ENCODE measurements around the gene CAPN12. TPM values are rescaled to one million over a fixed set of nuclear protein-coding genes. Genes with fewer than 3 reads are reported as not detected.

Gene CAPN12
- total and polyA plus RNA-seq, 2 donors = 1.6 to 6.5 TPM

GRCh38 chr19:38723990-38724854 is 20.1 kb downstream of the CAPN12 start:
- 98% methylated on average over 42 of the region's 42 CpGs for WGBS
- H3K9me3 ChIP-seq (ENCODE audit: control insufficient read depth in 2 of 2, insufficient read depth in 1 of 2, low read length in 1 of 2) = no peaks in the 10 kb centered on the region
- no peaks in the 10 kb centered on the region for H3K27me3 ChIP-seq (ENCODE audit: control insufficient read depth in 2 of 2, insufficient read depth in 1 of 2, low read length in 1 of 2)
- H3K4me3 ChIP-seq (ENCODE audit: low read length in 2 of 2) = no peak overlapping the region
- H3K36me3 ChIP-seq (ENCODE audit: control insufficient read depth in 2 of 2, insufficient read depth in 2 of 2, low read length in 1 of 2) = peaks cover 34 to 56% of the 10 kb centered on the region in 2 donors
- H3K27ac ChIP-seq (ENCODE audit: low read depth in 1 of 2, low read length in 1 of 2) = no peak overlapping the region
- DNase-seq (ENCODE audit: low read depth in 6 of 9, low spot score in 9 of 9) = no peak
- no peaks in the 10 kb centered on the region for H3K4me1 ChIP-seq (ENCODE audit: control insufficient read depth in 2 of 2, insufficient read depth in 2 of 2, low read length in 2 of 2)

GRCh38 chr19:38723606-38723965 is 20.7 kb downstream of the CAPN12 start:
- Histone ChIP-seq H3K4me1 (ENCODE audit: control insufficient read depth in 2 of 2, insufficient read depth in 2 of 2, low read length in 2 of 2) (no peaks in the 10 kb centered on the region), H3K9me3 (ENCODE audit: control insufficient read depth in 2 of 2, insufficient read depth in 1 of 2, low read length in 1 of 2) (no peaks in the 10 kb centered on the region), H3K27ac (ENCODE audit: low read depth in 1 of 2, low read length in 1 of 2) (no peak overlapping the region), H3K4me3 (ENCODE audit: low read length in 2 of 2) (no peak overlapping the region), H3K27me3 (ENCODE audit: control insufficient read depth in 2 of 2, insufficient read depth in 1 of 2, low read length in 1 of 2) (no peaks in the 10 kb centered on the region), H3K36me3 (ENCODE audit: control insufficient read depth in 2 of 2, insufficient read depth in 2 of 2, low read length in 1 of 2) (peaks cover 34 to 52% of the 10 kb centered on the region in 2 donors)
- WGBS = 94% methylated on average over 11 of the region's 11 CpGs
- DNase-seq (ENCODE audit: low read depth in 6 of 9, low spot score in 9 of 9) = no peak

GRCh38 chr19:38722947-38723605 is 21.2 kb downstream of the CAPN12 start:
- H3K4me1 ChIP-seq (ENCODE audit: control insufficient read depth in 2 of 2, insufficient read depth in 2 of 2, low read length in 2 of 2) = no peaks in the 10 kb centered on the region
- H3K4me3 ChIP-seq (ENCODE audit: low read length in 2 of 2) = no peak overlapping the region
- no peak overlapping the region for H3K27ac ChIP-seq (ENCODE audit: low read depth in 1 of 2, low read length in 1 of 2)
- H3K36me3 ChIP-seq (ENCODE audit: control insufficient read depth in 2 of 2, insufficient read depth in 2 of 2, low read length in 1 of 2) = peaks cover 34 to 52% of the 10 kb centered on the region in 2 donors
- 97% methylated on average over 10 of the region's 10 CpGs for WGBS
- DNase-seq (ENCODE audit: low read depth in 6 of 9, low spot score in 9 of 9) = no peak
- H3K9me3 ChIP-seq (ENCODE audit: control insufficient read depth in 2 of 2, insufficient read depth in 1 of 2, low read length in 1 of 2) = no peaks in the 10 kb centered on the region
- H3K27me3 ChIP-seq (ENCODE audit: control insufficient read depth in 2 of 2, insufficient read depth in 1 of 2, low read length in 1 of 2) = no peaks in the 10 kb centered on the region

DNA sequence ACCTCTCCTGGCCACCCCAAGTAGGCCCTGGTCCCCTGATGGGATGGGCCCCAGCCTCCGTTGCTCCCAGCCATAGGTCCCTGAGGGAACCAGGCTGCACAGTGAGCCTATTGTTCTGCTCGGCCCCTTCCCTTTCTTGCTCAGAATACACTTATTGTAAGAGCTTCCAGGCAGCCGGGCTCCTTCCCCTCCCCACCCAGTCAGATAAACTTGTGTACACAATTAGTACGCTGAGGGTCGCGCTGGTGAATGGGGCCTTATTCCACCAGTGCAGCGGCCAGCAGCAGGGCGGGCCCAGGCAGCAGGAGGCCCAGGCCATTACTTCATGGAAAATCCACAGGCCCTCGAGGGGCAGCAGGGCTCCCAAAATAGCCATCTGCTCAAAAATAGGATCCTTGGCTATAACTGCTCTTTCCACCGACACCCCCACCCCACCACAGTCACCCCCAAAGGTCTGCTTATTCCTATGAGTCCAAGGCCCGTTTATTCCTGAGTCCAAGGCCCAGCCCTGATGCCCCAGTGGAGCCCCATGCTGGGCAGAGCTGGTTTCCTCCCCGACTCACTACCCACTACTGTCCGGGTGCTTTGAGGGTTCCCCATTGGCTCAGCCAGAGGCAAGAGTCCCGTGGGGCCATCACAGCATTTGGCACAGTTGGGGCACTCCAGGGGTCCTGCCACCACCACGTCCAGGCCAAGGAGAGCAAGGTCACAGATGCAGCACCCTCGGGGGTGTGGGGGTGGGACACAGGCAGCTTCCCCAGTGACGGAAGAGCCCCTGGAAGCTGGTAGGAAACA is 22.1 kb downstream of the CAPN12 start:
- peaks cover 33 to 51% of the 10 kb centered on the region in 2 donors for H3K36me3 ChIP-seq (ENCODE audit: control insufficient read depth in 2 of 2, insufficient read depth in 2 of 2, low read length in 1 of 2)
- WGBS = 95% methylated on average over 17 of the region's 17 CpGs
- no peak for DNase-seq (ENCODE audit: low read depth in 6 of 9, low spot score in 9 of 9)
- H3K27me3 ChIP-seq (ENCODE audit: control insufficient read depth in 2 of 2, insufficient read depth in 1 of 2, low read length in 1 of 2) = no peaks in the 10 kb centered on the region
- H3K27ac ChIP-seq (ENCODE audit: low read depth in 1 of 2, low read length in 1 of 2) = peak overlapping the region in 1 of 2 donors; percentile 51
- no peak overlapping the region for H3K4me3 ChIP-seq (ENCODE audit: low read length in 2 of 2)
- H3K4me1 ChIP-seq (ENCODE audit: control insufficient read depth in 2 of 2, insufficient read depth in 2 of 2, low read length in 2 of 2) = no peaks in the 10 kb centered on the region
- H3K9me3 ChIP-seq (ENCODE audit: control insufficient read depth in 2 of 2, insufficient read depth in 1 of 2, low read length in 1 of 2) = no peaks in the 10 kb centered on the region

DNA sequence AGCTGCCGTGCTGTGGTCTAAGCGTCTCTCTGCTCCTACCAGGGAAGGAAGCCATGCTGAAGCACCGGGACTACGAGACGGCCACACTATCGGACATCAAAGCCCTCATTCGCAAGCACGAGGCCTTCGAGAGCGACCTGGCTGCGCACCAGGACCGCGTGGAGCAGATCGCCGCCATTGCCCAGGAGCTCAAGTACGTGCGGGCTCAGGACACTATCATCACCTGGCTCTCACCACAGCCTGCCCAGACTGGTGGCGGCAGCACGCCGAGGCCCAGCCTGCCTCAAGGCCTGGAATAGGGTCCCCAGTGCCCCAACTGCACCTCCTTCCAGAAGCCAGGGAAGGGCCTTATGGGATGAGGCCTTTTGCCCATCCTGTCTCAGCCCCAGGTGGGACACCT is 22.8 kb downstream of the CAPN12 start:
- Histone ChIP-seq H3K9me3 (ENCODE audit: control insufficient read depth in 2 of 2, insufficient read depth in 1 of 2, low read length in 1 of 2) (no peaks in the 10 kb centered on the region), H3K36me3 (ENCODE audit: control insufficient read depth in 2 of 2, insufficient read depth in 2 of 2, low read length in 1 of 2) (peaks cover 32 to 47% of the 10 kb centered on the region in 2 donors), H3K27me3 (ENCODE audit: control insufficient read depth in 2 of 2, insufficient read depth in 1 of 2, low read length in 1 of 2) (no peaks in the 10 kb centered on the region), H3K4me3 (ENCODE audit: low read length in 2 of 2) (no peak overlapping the region), H3K27ac (ENCODE audit: low read depth in 1 of 2, low read length in 1 of 2) (peak overlapping the region in 1 of 2 donors; percentile 4), H3K4me1 (ENCODE audit: control insufficient read depth in 2 of 2, insufficient read depth in 2 of 2, low read length in 2 of 2) (no peaks in the 10 kb centered on the region)
- DNase-seq (ENCODE audit: low read depth in 6 of 9, low spot score in 9 of 9) = no peak
- 95% methylated on average over 20 of the region's 20 CpGs for WGBS

GRCh38 chr19:38720559-38721236 is 23.6 kb downstream of the CAPN12 start:
- H3K36me3 ChIP-seq (ENCODE audit: control insufficient read depth in 2 of 2, insufficient read depth in 2 of 2, low read length in 1 of 2) = peaks cover 32 to 46% of the 10 kb centered on the region in 2 donors
- no peaks in the 10 kb centered on the region for H3K27me3 ChIP-seq (ENCODE audit: control insufficient read depth in 2 of 2, insufficient read depth in 1 of 2, low read length in 1 of 2)
- DNase-seq (ENCODE audit: low read depth in 6 of 9, low spot score in 9 of 9) = no peak
- WGBS = 97% methylated on average over 15 of the region's 15 CpGs
- no peak overlapping the region for H3K4me3 ChIP-seq (ENCODE audit: low read length in 2 of 2)
- H3K4me1 ChIP-seq (ENCODE audit: control insufficient read depth in 2 of 2, insufficient read depth in 2 of 2, low read length in 2 of 2) = no peaks in the 10 kb centered on the region
- no peaks in the 10 kb centered on the region for H3K9me3 ChIP-seq (ENCODE audit: control insufficient read depth in 2 of 2, insufficient read depth in 1 of 2, low read length in 1 of 2)
- no peak overlapping the region for H3K27ac ChIP-seq (ENCODE audit: low read depth in 1 of 2, low read length in 1 of 2)

DNA sequence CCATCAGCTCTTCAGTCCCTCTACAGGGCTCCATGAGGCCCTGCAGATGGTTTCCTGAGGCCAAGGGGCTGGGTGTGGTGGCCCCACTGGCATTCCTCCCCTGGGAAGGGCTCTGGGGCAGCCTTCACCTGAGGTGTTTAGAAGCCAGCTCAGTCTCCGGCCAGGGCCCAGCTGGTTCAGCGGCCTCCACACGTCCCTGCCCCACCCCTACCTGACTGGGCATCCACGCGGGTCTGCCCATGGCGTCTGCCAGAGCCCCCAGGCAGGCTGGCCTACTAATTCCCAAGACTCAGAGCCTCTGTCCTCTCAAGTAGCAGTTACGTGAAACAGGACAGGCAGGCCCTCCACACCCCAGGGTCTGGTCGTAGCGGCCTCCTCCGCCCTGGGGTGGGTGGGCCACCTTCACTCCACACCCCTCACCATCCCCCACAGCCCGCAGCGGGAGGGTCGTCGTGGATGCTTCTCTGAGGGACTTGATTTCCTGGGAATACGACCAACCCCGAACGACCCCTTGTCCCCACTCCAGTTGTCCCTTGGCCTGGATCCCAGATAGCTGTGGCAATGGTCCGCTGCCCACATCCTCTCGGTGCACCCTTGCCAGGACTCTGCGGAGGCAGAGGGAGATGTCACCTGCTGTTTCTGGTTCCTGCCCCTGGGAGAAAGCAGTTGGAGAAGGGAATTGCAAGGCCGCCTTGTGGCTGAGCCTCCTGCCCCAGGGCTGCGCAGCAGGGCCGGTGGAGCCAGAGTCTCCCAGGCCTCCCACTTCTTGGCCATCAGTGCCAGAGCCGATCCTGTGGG is 24.3 kb downstream of the CAPN12 start:
- DNase-seq (ENCODE audit: low read depth in 6 of 9, low spot score in 9 of 9) = no peak
- WGBS = 95% methylated on average over 24 of the region's 24 CpGs
- no peaks in the 10 kb centered on the region for H3K9me3 ChIP-seq (ENCODE audit: control insufficient read depth in 2 of 2, insufficient read depth in 1 of 2, low read length in 1 of 2)
- H3K4me3 ChIP-seq (ENCODE audit: low read length in 2 of 2) = no peak overlapping the region
- no peaks in the 10 kb centered on the region for H3K4me1 ChIP-seq (ENCODE audit: control insufficient read depth in 2 of 2, insufficient read depth in 2 of 2, low read length in 2 of 2)
- H3K36me3 ChIP-seq (ENCODE audit: control insufficient read depth in 2 of 2, insufficient read depth in 2 of 2, low read length in 1 of 2) = peaks cover 27 to 41% of the 10 kb centered on the region in 2 donors
- no peaks in the 10 kb centered on the region for H3K27me3 ChIP-seq (ENCODE audit: control insufficient read depth in 2 of 2, insufficient read depth in 1 of 2, low read length in 1 of 2)
- no peak overlapping the region for H3K27ac ChIP-seq (ENCODE audit: low read depth in 1 of 2, low read length in 1 of 2)

Measured in thymus (tissue), 11 donors.